Measurements from ENCODE around the gene SLC35F1. TPM values are rescaled to one million over a fixed set of nuclear protein-coding genes. Genes with fewer than 3 reads are reported as not detected.

The SLC35F1 gene
- total RNA-seq, 6 donors from 2014 or later = 0.11 to 0.15 (median 0.13) TPM; not detected in 3

DNA sequence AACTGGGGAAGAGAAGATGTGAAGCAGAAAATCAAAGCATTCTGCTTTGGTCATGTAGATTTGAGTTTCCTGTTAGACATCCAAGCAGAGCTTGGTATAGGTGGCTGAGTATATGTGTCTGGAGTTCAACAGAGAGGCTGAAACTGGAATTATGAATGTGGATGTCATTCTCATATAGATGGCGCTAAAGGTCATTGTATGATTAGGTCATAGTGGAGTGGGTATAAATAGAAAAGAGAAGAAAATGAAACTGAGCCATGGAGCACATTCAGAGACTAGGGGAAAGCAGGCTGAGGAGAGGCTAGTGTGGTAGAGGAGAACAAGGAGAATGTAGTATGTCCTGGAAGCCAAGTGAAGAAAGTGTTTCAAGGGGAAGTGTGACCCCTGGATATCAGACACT lies 345.4 kb downstream of the SLC35F1 start:
- TF ChIP-seq POLR2AphosphoS5 (IDR thresholded peaks at IDR 0.05) = no peak
- Histone ChIP-seq H3K9me3 (no peaks in the 10 kb centered on the region), H3K36me3 (no peaks in the 10 kb centered on the region), H3K27me3 (no peaks in the 10 kb centered on the region), H3K4me3 (no peak overlapping the region), H3K27ac (no peak overlapping the region), H3K4me1 (no peaks in the 10 kb centered on the region)
- no peak for DNase-seq
- no peak for ATAC-seq (ENCODE audit: low FRiP score in 2 of 2)
- 91 to 94% methylated on average over 1 of the region's 1 CpG for WGBS, 2 donors

- DNase-seq = no peak
- Histone ChIP-seq H3K27ac (no peak overlapping the region), H3K9me3 (no peaks in the 10 kb centered on the region), H3K4me1 (no peaks in the 10 kb centered on the region), H3K4me3 (no peak overlapping the region), H3K36me3 (no peaks in the 10 kb centered on the region), H3K27me3 (no peaks in the 10 kb centered on the region)
- TF ChIP-seq EP300 (IDR thresholded peaks at IDR 0.05) = no peak
- no peak for TF ChIP-seq POLR2AphosphoS5 (IDR thresholded peaks at IDR 0.05)
- TF ChIP-seq CTCF (IDR thresholded peaks at IDR 0.05) = no peak
- no peak for TF ChIP-seq POLR2A (IDR thresholded peaks at IDR 0.05)
- no peak for ATAC-seq (ENCODE audit: low FRiP score in 2 of 2)
- WGBS, 2 donors = 72 to 77% methylated on average over 3 of the region's 3 CpGs
Measured at GRCh38 chr6:118253741-118254140, 346.7 kb downstream of the SLC35F1 start.

- Histone ChIP-seq H3K4me1 (no peaks in the 10 kb centered on the region), H3K27ac (no peak overlapping the region), H3K36me3 (no peaks in the 10 kb centered on the region), H3K27me3 (no peaks in the 10 kb centered on the region), H3K4me3 (no peak overlapping the region), H3K9me3 (no peaks in the 10 kb centered on the region)
- ATAC-seq (ENCODE audit: low FRiP score in 2 of 2) = no peak
- WGBS, 2 donors = 89 to 96% methylated on average over 2 of the region's 2 CpGs
- DNase-seq = no peak
- TF ChIP-seq CTCF (IDR thresholded peaks at IDR 0.05) (no peak), POLR2AphosphoS5 (IDR thresholded peaks at IDR 0.05) (no peak), EP300 (IDR thresholded peaks at IDR 0.05) (no peak), POLR2A (IDR thresholded peaks at IDR 0.05) (no peak)
Measured at GRCh38 chr6:118260833-118261232, 353.8 kb downstream of the SLC35F1 start.

GRCh38 chr6:118263921-118264486 lies 356.9 kb downstream of the SLC35F1 start:
- Histone ChIP-seq H3K4me1 (no peaks in the 10 kb centered on the region), H3K36me3 (no peaks in the 10 kb centered on the region), H3K27ac (no peak overlapping the region), H3K4me3 (no peak overlapping the region), H3K9me3 (no peaks in the 10 kb centered on the region), H3K27me3 (no peaks in the 10 kb centered on the region)
- TF ChIP-seq POLR2AphosphoS5 (IDR thresholded peaks at IDR 0.05) (no peak), EP300 (IDR thresholded peaks at IDR 0.05) (no peak), CTCF (IDR thresholded peaks at IDR 0.05) (peak in 2 of 6 experiments; percentile 9 to 25)
- DNase-seq = no peak
- WGBS, 2 donors = 32 to 38% methylated on average over 2 of the region's 2 CpGs
- no peak for ATAC-seq (ENCODE audit: low FRiP score in 2 of 2)

- H3K9me3 ChIP-seq = no peaks in the 10 kb centered on the region
- H3K27me3 ChIP-seq = no peaks in the 10 kb centered on the region
- H3K36me3 ChIP-seq = no peaks in the 10 kb centered on the region
- H3K4me1 ChIP-seq = no peaks in the 10 kb centered on the region
- H3K4me3 ChIP-seq = no peak overlapping the region
- DNase-seq (no peak), ATAC-seq (ENCODE audit: low FRiP score in 2 of 2) (no peak)
- 87 to 93% methylated on average over 4 of the region's 4 CpGs for WGBS, 2 donors
- no peak for TF ChIP-seq CTCF (IDR thresholded peaks at IDR 0.05)
- no peak for TF ChIP-seq POLR2AphosphoS5 (IDR thresholded peaks at IDR 0.05)
- no peak for TF ChIP-seq POLR2A (IDR thresholded peaks at IDR 0.05)
- no peak for TF ChIP-seq EP300 (IDR thresholded peaks at IDR 0.05)
- no peak overlapping the region for H3K27ac ChIP-seq
Measured at GRCh38 chr6:118269659-118270058, 362.6 kb downstream of the SLC35F1 start.

Data from upper lobe of left lung (tissue), 6 donors.